SK-N-SH (cell line): ENCODE data around the gene OR1M1. TPM values are rescaled to one million over a fixed set of nuclear protein-coding genes. Genes with fewer than 3 reads are reported as not detected.

Experiments used
- CTCF ChIA-PET: fragments of 300-600, 350-600 bp; formaldehyde crosslinking; extraction: SDS; loops from one replicate; lab custom pipeline; 2021; lab: Yijun Ruan, JAX
- POLR2A ChIA-PET: fragments of 350-600 bp; sonication (Branson Sonifier 250); formaldehyde crosslinking; extraction: SDS; loops from one replicate; lab custom pipeline; 2020; ENCODE audit warnings: antibody characterized with exemption, inconsistent platforms; lab: Yijun Ruan, JAX
- DNase-seq: peaks from one replicate; pipeline ENCODE4 v3.0.0; 2012
- H2AFZ ChIP-seq: fragments of 200-600 bp; sonication (generic); 2 replicates; pipeline ENCODE4 v1.8.1; 2016; ENCODE audit warnings: antibody characterized with exemption, mild to moderate bottlenecking, low read depth
- H3F3A ChIP-seq: fragments of 200-600 bp; sonication (generic); replicated peaks from 2 replicates; pipeline ENCODE3; 2016; ENCODE audit warnings: antibody characterized with exemption, mild to moderate bottlenecking; ENCODE audit not compliant: insufficient read depth
- H3K27ac ChIP-seq, 2 experiments: fragments of 200-500 bp in 1 of 2; fragments of 200-600 bp in 1 of 2; sonication (Bioruptor generic) in 1 of 2; sonication (generic), shearing (Covaris generic) in 1 of 2; 2 replicates each; pipeline versions ENCODE4 v1.5.1 to v1.6.1; 2014 to 2016; ENCODE audit warnings: low read depth in 2 of 2, inconsistent platforms in 1 of 2, low read length in 1 of 2, mild to moderate bottlenecking in 1 of 2, mixed read lengths in 1 of 2
- H3K27me3 ChIP-seq: fragments of 200-600 bp; sonication (generic), shearing (Covaris generic); 2 replicates; pipeline ENCODE4 v1.6.1; 2016; ENCODE audit warnings: mixed run types; ENCODE audit not compliant: insufficient read depth
- H3K36me3 ChIP-seq, 2 experiments: fragments of 200-500 bp in 1 of 2; fragments of 200-600 bp in 1 of 2; sonication (Bioruptor generic) in 1 of 2; sonication (generic) in 1 of 2; replicated peaks in 1 of 2; 2 replicates each; pipeline versions ENCODE3 to v1.5.1; 2014 to 2016; ENCODE audit warnings: low read length in 1 of 2, mild to moderate bottlenecking in 1 of 2; ENCODE audit not compliant: insufficient read depth in 2 of 2, control insufficient read depth in 1 of 2
- H3K4me1 ChIP-seq, 2 experiments: fragments of 200-500 bp in 1 of 2; fragments of 200-600 bp in 1 of 2; sonication (Bioruptor generic) in 1 of 2; sonication (generic), shearing (Covaris generic) in 1 of 2; 2 replicates each; pipeline versions ENCODE4 v1.5.1 to v1.6.1; 2014 to 2016; ENCODE audit warnings: low read depth in 1 of 2, low read length in 1 of 2, mixed run types in 1 of 2; ENCODE audit not compliant: insufficient read depth in 2 of 2, control insufficient read depth in 1 of 2
- H3K4me2 ChIP-seq: fragments of 200-600 bp; sonication (generic), shearing (Covaris generic); 2 replicates; pipeline ENCODE4 v1.6.1; 2017; ENCODE audit warnings: mixed run types
- H3K4me3 ChIP-seq, 2 experiments: fragments of 200-500 bp in 1 of 2; fragments of 200-600 bp in 1 of 2; sonication (Bioruptor generic) in 1 of 2; sonication (generic), shearing (Covaris generic) in 1 of 2; 2 replicates each; pipeline versions ENCODE4 v1.5.1 to v1.8.1; 2014 to 2016; ENCODE audit warnings: low read depth in 2 of 2, inconsistent platforms in 1 of 2, low read length in 1 of 2, mild to moderate bottlenecking in 1 of 2, mixed read lengths in 1 of 2, moderate library complexity in 1 of 2
- H3K79me2 ChIP-seq: fragments of 200-600 bp; sonication (generic); 2 replicates; pipeline ENCODE4 v1.8.1; 2017; ENCODE audit warnings: mild to moderate bottlenecking; ENCODE audit not compliant: insufficient read depth
- H3K9ac ChIP-seq: fragments of 200-600 bp; sonication (generic); 2 replicates; pipeline ENCODE4 v1.6.1; 2017; ENCODE audit warnings: mixed run types
- H3K9me2 ChIP-seq: fragments of 200-600 bp; sonication (generic); 2 replicates; pipeline ENCODE4 v1.6.1; 2017; ENCODE audit warnings: mixed run types
- H3K9me3 ChIP-seq: fragments of 200-600 bp; sonication (generic); 2 replicates; pipeline ENCODE4 v1.6.1; 2017; ENCODE audit warnings: mixed run types, mild to moderate bottlenecking, moderate library complexity
- H4K20me1 ChIP-seq: fragments of 200-600 bp; sonication (generic); 2 replicates; pipeline ENCODE4 v1.6.1; 2017; ENCODE audit warnings: mild to moderate bottlenecking, mixed run types; ENCODE audit not compliant: insufficient read depth
- CHD2 ChIP-seq: fragments of 150-350 bp; IDR thresholded peaks from 2 replicates; pipeline ENCODE4 v1.6.1; 2018; ENCODE audit warnings: low read length; ENCODE audit not compliant: partially characterized antibody
- CTCF ChIP-seq: fragments of 200-600 bp; sonication (generic); IDR thresholded peaks from 2 replicates; pipeline ENCODE4 v1.6.1; 2017; ENCODE audit warnings: antibody characterized with exemption, mild to moderate bottlenecking, moderate library complexity
- ELF1 ChIP-seq: IDR thresholded peaks from 2 replicates; pipeline ENCODE4 v1.4.0; 2012
- EP300 ChIP-seq, 2 experiments: IDR thresholded peaks; 2 replicates each; pipeline versions ENCODE4 v1.4.0 to v1.6.1; 2012; ENCODE audit warnings: borderline replicate concordance in 1 of 2, low read depth in 1 of 2, low read length in 1 of 2
- EZH2phosphoT487 ChIP-seq: fragments of 200-600 bp; sonication (generic); IDR thresholded peaks from 2 replicates; pipeline ENCODE4 v1.6.1; 2017; ENCODE audit warnings: low read depth, mixed run types, mild to moderate bottlenecking, antibody characterized with exemption, moderate library complexity, borderline replicate concordance
- FOXJ3 ChIP-seq: sonication (generic); formaldehyde crosslinking; IDR thresholded peaks from 2 replicates; pipeline ENCODE4 v1.5.1; 2020; ENCODE audit warnings: mild to moderate bottlenecking, missing genetic modification reagents
- FOXM1 ChIP-seq: IDR thresholded peaks from 2 replicates; pipeline ENCODE4 v1.4.0; 2012; ENCODE audit warnings: low read depth, mild to moderate bottlenecking
- GABPA ChIP-seq: IDR thresholded peaks from 2 replicates; pipeline ENCODE4 v1.4.0; 2012; ENCODE audit warnings: low read depth, mild to moderate bottlenecking
- IRF3 ChIP-seq: fragments of 150-350 bp; IDR thresholded peaks from 2 replicates; pipeline ENCODE4 v1.6.1; 2016; ENCODE audit warnings: mild to moderate bottlenecking, low read depth, low read length
- MEF2A ChIP-seq: IDR thresholded peaks from 2 replicates; pipeline ENCODE4 v1.4.0; 2012; ENCODE audit warnings: low read depth, borderline replicate concordance
- MXI1 ChIP-seq: IDR thresholded peaks from 2 replicates; pipeline ENCODE4 v1.6.1; 2012; ENCODE audit warnings: mild to moderate bottlenecking, low read depth, low read length, improper control_type of control experiment
- PBX3 ChIP-seq: IDR thresholded peaks from 2 replicates; pipeline ENCODE4; 2012
- RFX5 ChIP-seq: IDR thresholded peaks from 2 replicates; pipeline ENCODE4 v1.6.1; 2012; ENCODE audit warnings: mild to moderate bottlenecking, improper control_type of control experiment, low read length
- SIN3A ChIP-seq: IDR thresholded peaks from 2 replicates; pipeline ENCODE4 v1.6.1; 2012; ENCODE audit warnings: low read depth, mild to moderate bottlenecking, low read length, moderate library complexity, borderline replicate concordance
- TEAD4 ChIP-seq: IDR thresholded peaks from 2 replicates; pipeline ENCODE4 v1.4.0; 2012; ENCODE audit warnings: mild to moderate bottlenecking, borderline replicate concordance; ENCODE audit not compliant: insufficient read depth
- USF1 ChIP-seq: IDR thresholded peaks from 2 replicates; pipeline ENCODE4 v1.4.0; 2012; ENCODE audit warnings: low read depth, borderline replicate concordance
- ZBTB33 ChIP-seq: IDR thresholded peaks from 2 replicates; pipeline ENCODE4 v1.4.0; 2012; ENCODE audit warnings: low read depth, borderline replicate concordance
- WGBS: methylation state at CpG from one replicate; pipeline ENCODE4 v1.1.6; 2017; ENCODE audit warnings: low lambda C conversion rate; 5-methylcytosine and 5-hydroxymethylcytosine counted together
- polyA plus RNA-seq, 3 experiments: library from polyadenylated mRNA; depleted of rRNA; stranded (reverse); fragments of >200 nt; gene quantifications; 2 replicates each; pipeline ENCODE4 v1.2.3, GENCODE V29; 2012

Gene OR1M1
- polyA plus RNA-seq, 1 of the 3 experiments (the other 2 are of a cell fraction): not detected

GRCh38 chr19:9140159-9140874 is 53.5 kb downstream of the OR1M1 start, which contains the start of gene ZNF317 (continued):
- TF ChIP-seq USF1: no peak; the same call in 1 of the 2 replicates
- TF ChIP-seq ZBTB33: peak; percentile 99
- TF ChIP-seq MEF2A: no peak
- peak; percentile 100 for TF ChIP-seq CHD2
- TF ChIP-seq ELF1: peak; percentile 100
- TF ChIP-seq SIN3A: peak; percentile 55; the same call in 1 of the 2 replicates

- POLR2A ChIA-PET: no interaction called here
- WGBS: 100% methylated on average over 5 of the region's 5 CpGs
Observed at GRCh38 chr19:9144920-9145319, 58.1 kb downstream of the OR1M1 start.

More at GRCh38 chr19:9144920-9145319, 58.1 kb downstream of the OR1M1 start:
- H3K9me2 ChIP-seq: no peaks in the 10 kb centered on the region
- peaks cover 16% of the 10 kb centered on the region; the same call in 1 of the 2 replicates for H4K20me1 ChIP-seq
- CTCF ChIA-PET: interaction anchor here (1.1 kb wide), 1 partner anchor 61 kb away, joined by 3 read pairs; no protein-coding TSS in a partner anchor
- no peaks in the 10 kb centered on the region; a peak in 1 of 4 replicates for H3K4me1 ChIP-seq
- no peak overlapping the region for H3K9ac ChIP-seq
- H3K9me3 ChIP-seq: peaks cover 33% of the 10 kb centered on the region
- no peaks in the 10 kb centered on the region for H3K27me3 ChIP-seq
- DNase-seq: no peak
- peaks cover 0 to 68% of the 10 kb centered on the region in 2 experiments for H3K36me3 ChIP-seq
- no peak overlapping the region for H2AFZ ChIP-seq
- H3K27ac ChIP-seq: no peak overlapping the region
- H3K79me2 ChIP-seq: peaks cover 97% of the 10 kb centered on the region
- H3F3A ChIP-seq: peaks cover 19% of the 10 kb centered on the region
- no peak overlapping the region for H3K4me3 ChIP-seq
- no peak for TF ChIP-seq CTCF
- no peak for TF ChIP-seq GABPA
- TF ChIP-seq PBX3: no peak
- TF ChIP-seq FOXJ3: no peak
- TF ChIP-seq USF1: no peak
- TF ChIP-seq IRF3: no peak
- TF ChIP-seq MXI1: no peak
- no peak for TF ChIP-seq FOXM1
- no peak for TF ChIP-seq RFX5
- TF ChIP-seq TEAD4: no peak
- TF ChIP-seq EZH2phosphoT487: no peak
- no peak for TF ChIP-seq EP300 (IDR thresholded peaks at IDR 0.05; ENCODE audit: borderline replicate concordance in 1 of 2, low read depth in 1 of 2, low read length in 1 of 2)
- no peak overlapping the region for H3K4me2 ChIP-seq
